Mesothelial cell of epicardium (in vitro differentiated cells): ENCODE data around the gene ISG20L2. TPM values are rescaled to one million over a fixed set of nuclear protein-coding genes. Genes with fewer than 3 reads are reported as not detected.

ENCODE experiments used
- DNase-seq, 2 experiments: peaks; one replicate each; pipeline ENCODE4 v3.0.0; 2021; ENCODE audit warnings: low spot score in 2 of 2; ENCODE audit not compliant: unreplicated experiment in 2 of 2
- H3K27ac Mint-ChIP-seq: 2 replicates; pipeline ENCODE4 v1.8.0; 2021; ENCODE audit warnings: mixed read lengths
- H3K27me3 Mint-ChIP-seq: 2 replicates; pipeline ENCODE4 v1.8.0; 2021; ENCODE audit warnings: low read depth, mixed read lengths
- H3K36me3 Mint-ChIP-seq: 2 replicates; pipeline ENCODE4 v1.8.0; 2021; ENCODE audit warnings: mixed read lengths
- H3K4me1 Mint-ChIP-seq: 2 replicates; pipeline ENCODE4 v1.8.0; 2021; ENCODE audit warnings: mixed read lengths
- H3K4me3 Mint-ChIP-seq: 2 replicates; pipeline ENCODE4 v1.8.0; 2021; ENCODE audit warnings: mild to moderate bottlenecking, moderate library complexity, mixed read lengths
- H3K9me3 Mint-ChIP-seq: 2 replicates; pipeline ENCODE4 v1.8.0; 2021; ENCODE audit warnings: mixed read lengths
- CTCF ChIP-seq: fragments of 200-600 bp; sonication (generic); IDR thresholded peaks from one replicate; pipeline ENCODE4 v1.5.0; 2021; ENCODE audit warnings: antibody characterized with exemption; ENCODE audit not compliant: unreplicated experiment
- total RNA-seq: library from RNA; stranded (reverse); gene quantifications from 3 replicates; pipeline ENCODE4 v1.2.1, GENCODE V29; 2021

ISG20L2 gene
- total RNA-seq, 1 donor from 2014 or later = 39.3 TPM

- Mint-ChIP-seq H3K4me1 (peaks cover 77% of the 10 kb centered on the region), H3K4me3 (peak overlapping the region; percentile 32), H3K27me3 (no peaks in the 10 kb centered on the region), H3K9me3 (no peaks in the 10 kb centered on the region), H3K27ac (peak overlapping the region; percentile 96), H3K36me3 (peaks cover 3% of the 10 kb centered on the region)
- DNase-seq = no peak
- no peak for TF ChIP-seq CTCF
These were observed 18.6 kb downstream of the ISG20L2 start for GRCh38 chr1:156709757-156710489.

- H3K4me1 Mint-ChIP-seq = peaks cover 79% of the 10 kb centered on the region
- no peak for TF ChIP-seq CTCF
- peak overlapping the region; percentile 96 for H3K27ac Mint-ChIP-seq
- peak overlapping the region; percentile 84 for H3K4me3 Mint-ChIP-seq
- no peaks in the 10 kb centered on the region for H3K9me3 Mint-ChIP-seq
- no peaks in the 10 kb centered on the region for H3K36me3 Mint-ChIP-seq
- no peaks in the 10 kb centered on the region for H3K27me3 Mint-ChIP-seq
- DNase-seq = no peak
These were observed 19.5 kb downstream of the ISG20L2 start for GRCh38 chr1:156709031-156709430.

- H3K4me1 Mint-ChIP-seq = peaks cover 87% of the 10 kb centered on the region
These were observed 20.3 kb downstream of the ISG20L2 start for GRCh38 chr1:156708218-156708661.

GRCh38 chr1:156707417-156708217 lies 20.9 kb downstream of the ISG20L2 start:
- peak overlapping the region; percentile 96 for H3K27ac Mint-ChIP-seq
- no peaks in the 10 kb centered on the region for H3K9me3 Mint-ChIP-seq
- DNase-seq = no peak
- peak overlapping the region; percentile 84 for H3K4me3 Mint-ChIP-seq
- H3K36me3 Mint-ChIP-seq = peaks cover 2% of the 10 kb centered on the region
- TF ChIP-seq CTCF = no peak
- no peaks in the 10 kb centered on the region for H3K27me3 Mint-ChIP-seq
- H3K4me1 Mint-ChIP-seq = peaks cover 90% of the 10 kb centered on the region

More at GRCh38 chr1:156708218-156708661, 20.3 kb downstream of the ISG20L2 start:
- peak overlapping the region; percentile 84 for H3K4me3 Mint-ChIP-seq
- H3K27me3 Mint-ChIP-seq = no peaks in the 10 kb centered on the region
- H3K9me3 Mint-ChIP-seq = no peaks in the 10 kb centered on the region
- peak overlapping the region; percentile 96 for H3K27ac Mint-ChIP-seq
- TF ChIP-seq CTCF = no peak
- no peaks in the 10 kb centered on the region for H3K36me3 Mint-ChIP-seq
- no peak for DNase-seq

GRCh38 chr1:156706657-156707416 lies 21.7 kb downstream of the ISG20L2 start:
- no peak for TF ChIP-seq CTCF
- H3K4me3 Mint-ChIP-seq = peak overlapping the region; percentile 84
- H3K9me3 Mint-ChIP-seq = no peaks in the 10 kb centered on the region
- H3K27me3 Mint-ChIP-seq = no peaks in the 10 kb centered on the region
- peak; percentile 43 to 69 for DNase-seq
- H3K4me1 Mint-ChIP-seq = peaks cover 87% of the 10 kb centered on the region
- H3K27ac Mint-ChIP-seq = peak overlapping the region; percentile 96
- H3K36me3 Mint-ChIP-seq = peaks cover 2% of the 10 kb centered on the region
